ENCODE measurements around the gene LRRC1. TPM values are rescaled to one million over a fixed set of nuclear protein-coding genes. Genes with fewer than 3 reads are reported as not detected.

The LRRC1 gene
- total and polyA plus RNA-seq, 2 experiments from 2014 or later: 11.3 to 16.6 TPM

DNA sequence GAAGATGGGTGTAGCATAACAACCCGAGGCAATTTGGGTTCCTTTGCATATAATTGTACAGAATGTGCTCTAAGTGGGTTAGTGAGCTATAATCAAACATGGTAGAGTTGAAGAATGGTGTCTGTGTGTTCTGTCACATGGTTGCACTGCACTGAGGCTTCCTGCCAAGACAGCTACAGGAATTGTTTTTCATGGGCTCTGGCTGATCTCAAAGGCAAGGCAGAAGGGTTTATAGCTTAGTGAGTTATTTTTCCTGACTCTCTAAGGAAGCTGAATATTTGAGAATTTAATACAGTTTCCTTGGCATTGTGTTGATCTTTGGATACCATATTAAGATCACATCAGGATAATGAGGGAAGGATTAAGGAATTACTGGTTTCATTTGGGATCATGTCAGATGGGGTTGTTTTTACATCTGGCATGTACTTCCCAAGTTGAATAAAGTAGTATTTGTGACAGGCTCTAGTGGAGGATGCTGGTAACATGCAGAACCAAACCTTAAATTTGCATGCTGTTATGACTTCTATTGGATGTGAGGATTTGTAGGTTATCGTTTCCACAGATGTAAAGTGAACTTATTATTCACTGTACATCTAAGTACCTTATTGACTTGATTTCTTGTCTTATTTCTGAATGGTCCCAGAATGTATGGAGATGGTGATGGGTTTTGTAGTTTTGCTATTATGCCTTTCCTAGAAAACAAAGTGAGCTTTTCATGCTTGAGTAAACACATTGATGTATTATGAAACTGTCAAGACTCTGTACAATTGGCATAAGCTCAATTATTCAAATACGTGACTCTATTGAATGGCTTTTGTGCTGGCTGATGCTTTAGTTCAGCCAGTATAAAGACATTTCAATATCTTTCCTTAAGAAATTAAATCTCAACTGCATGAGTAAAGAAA is 43.3 kb downstream of the LRRC1 start (continued):
- TF ChIP-seq, protein P1, sequence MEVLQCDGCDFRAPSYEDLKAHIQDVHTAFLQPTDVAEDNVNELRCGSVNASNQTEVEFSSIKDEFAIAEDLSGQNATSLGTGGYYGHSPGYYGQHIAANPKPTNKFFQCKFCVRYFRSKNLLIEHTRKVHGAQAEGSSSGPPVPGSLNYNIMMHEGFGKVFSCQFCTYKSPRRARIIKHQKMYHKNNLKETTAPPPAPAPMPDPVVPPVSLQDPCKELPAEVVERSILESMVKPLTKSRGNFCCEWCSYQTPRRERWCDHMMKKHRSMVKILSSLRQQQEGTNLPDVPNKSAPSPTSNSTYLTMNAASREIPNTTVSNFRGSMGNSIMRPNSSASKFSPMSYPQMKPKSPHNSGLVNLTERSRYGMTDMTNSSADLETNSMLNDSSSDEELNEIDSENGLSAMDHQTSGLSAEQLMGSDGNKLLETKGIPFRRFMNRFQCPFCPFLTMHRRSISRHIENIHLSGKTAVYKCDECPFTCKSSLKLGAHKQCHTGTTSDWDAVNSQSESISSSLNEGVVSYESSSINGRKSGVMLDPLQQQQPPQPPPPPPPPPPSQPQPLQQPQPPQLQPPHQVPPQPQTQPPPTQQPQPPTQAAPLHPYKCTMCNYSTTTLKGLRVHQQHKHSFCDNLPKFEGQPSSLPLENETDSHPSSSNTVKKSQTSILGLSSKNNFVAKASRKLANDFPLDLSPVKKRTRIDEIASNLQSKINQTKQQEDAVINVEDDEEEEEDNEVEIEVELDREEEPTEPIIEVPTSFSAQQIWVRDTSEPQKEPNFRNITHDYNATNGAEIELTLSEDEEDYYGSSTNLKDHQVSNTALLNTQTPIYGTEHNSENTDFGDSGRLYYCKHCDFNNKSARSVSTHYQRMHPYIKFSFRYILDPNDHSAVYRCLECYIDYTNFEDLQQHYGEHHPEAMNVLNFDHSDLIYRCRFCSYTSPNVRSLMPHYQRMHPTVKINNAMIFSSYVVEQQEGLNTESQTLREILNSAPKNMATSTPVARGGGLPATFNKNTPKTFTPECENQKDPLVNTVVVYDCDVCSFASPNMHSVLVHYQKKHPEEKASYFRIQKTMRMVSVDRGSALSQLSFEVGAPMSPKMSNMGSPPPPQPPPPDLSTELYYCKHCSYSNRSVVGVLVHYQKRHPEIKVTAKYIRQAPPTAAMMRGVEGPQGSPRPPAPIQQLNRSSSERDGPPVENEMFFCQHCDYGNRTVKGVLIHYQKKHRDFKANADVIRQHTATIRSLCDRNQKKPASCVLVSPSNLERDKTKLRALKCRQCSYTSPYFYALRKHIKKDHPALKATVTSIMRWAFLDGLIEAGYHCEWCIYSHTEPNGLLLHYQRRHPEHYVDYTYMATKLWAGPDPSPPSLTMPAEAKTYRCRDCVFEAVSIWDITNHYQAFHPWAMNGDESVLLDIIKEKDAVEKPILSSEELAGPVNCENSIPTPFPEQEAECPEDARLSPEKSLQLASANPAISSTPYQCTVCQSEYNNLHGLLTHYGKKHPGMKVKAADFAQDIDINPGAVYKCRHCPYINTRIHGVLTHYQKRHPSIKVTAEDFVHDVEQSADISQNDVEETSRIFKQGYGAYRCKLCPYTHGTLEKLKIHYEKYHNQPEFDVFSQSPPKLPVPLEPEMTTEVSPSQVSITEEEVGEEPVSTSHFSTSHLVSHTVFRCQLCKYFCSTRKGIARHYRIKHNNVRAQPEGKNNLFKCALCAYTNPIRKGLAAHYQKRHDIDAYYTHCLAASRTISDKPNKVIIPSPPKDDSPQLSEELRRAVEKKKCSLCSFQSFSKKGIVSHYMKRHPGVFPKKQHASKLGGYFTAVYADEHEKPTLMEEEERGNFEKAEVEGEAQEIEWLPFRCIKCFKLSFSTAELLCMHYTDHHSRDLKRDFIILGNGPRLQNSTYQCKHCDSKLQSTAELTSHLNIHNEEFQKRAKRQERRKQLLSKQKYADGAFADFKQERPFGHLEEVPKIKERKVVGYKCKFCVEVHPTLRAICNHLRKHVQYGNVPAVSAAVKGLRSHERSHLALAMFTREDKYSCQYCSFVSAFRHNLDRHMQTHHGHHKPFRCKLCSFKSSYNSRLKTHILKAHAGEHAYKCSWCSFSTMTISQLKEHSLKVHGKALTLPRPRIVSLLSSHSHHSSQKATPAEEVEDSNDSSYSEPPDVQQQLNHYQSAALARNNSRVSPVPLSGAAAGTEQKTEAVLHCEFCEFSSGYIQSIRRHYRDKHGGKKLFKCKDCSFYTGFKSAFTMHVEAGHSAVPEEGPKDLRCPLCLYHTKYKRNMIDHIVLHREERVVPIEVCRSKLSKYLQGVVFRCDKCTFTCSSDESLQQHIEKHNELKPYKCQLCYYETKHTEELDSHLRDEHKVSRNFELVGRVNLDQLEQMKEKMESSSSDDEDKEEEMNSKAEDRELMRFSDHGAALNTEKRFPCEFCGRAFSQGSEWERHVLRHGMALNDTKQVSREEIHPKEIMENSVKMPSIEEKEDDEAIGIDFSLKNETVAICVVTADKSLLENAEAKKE (CRISPR knock-in tag; IDR thresholded peaks at IDR 0.05): no peak
- TF ChIP-seq ZNF114 (CRISPR knock-in tag; IDR thresholded peaks at IDR 0.05) (no peak), POLR2AphosphoS5 (IDR thresholded peaks at IDR 0.05; ENCODE audit: low read depth) (no peak), NANOG (IDR thresholded peaks at IDR 0.05; ENCODE audit: borderline replicate concordance) (no peak)
- TF ChIP-seq, protein P2, sequence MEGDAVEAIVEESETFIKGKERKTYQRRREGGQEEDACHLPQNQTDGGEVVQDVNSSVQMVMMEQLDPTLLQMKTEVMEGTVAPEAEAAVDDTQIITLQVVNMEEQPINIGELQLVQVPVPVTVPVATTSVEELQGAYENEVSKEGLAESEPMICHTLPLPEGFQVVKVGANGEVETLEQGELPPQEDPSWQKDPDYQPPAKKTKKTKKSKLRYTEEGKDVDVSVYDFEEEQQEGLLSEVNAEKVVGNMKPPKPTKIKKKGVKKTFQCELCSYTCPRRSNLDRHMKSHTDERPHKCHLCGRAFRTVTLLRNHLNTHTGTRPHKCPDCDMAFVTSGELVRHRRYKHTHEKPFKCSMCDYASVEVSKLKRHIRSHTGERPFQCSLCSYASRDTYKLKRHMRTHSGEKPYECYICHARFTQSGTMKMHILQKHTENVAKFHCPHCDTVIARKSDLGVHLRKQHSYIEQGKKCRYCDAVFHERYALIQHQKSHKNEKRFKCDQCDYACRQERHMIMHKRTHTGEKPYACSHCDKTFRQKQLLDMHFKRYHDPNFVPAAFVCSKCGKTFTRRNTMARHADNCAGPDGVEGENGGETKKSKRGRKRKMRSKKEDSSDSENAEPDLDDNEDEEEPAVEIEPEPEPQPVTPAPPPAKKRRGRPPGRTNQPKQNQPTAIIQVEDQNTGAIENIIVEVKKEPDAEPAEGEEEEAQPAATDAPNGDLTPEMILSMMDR (conservative IDR thresholded peaks at IDR 0.05; ENCODE audit: low read depth in 2 of 2): no peak

DNA sequence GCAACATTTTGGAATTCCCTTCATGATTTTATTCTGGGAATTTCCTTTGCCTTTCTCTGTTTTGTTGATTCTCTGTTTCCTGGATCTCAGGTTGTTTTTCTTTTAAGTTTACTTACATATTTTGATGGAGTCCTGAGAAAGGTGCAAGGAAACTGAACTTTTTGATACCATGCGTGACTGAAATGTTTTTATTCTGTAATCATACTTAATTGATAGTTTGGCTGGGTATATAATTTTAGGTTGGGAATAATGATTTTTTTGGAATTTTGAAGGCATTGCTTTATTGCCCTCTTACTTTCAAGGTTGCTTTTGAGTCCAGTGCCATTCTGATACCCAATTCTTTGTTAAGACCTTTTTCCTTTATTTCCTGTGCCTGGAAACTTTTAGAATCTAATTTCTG is 45.2 kb downstream of the LRRC1 start:
- H2AFZ ChIP-seq: no peak overlapping the region
- H4K20me1 ChIP-seq (replicated peaks; ENCODE audit: insufficient read depth): no peaks in the 10 kb centered on the region
- peaks cover 14% of the 10 kb centered on the region for H3K79me2 ChIP-seq (replicated peaks; ENCODE audit: insufficient read depth)
- no peak overlapping the region for H3K27ac ChIP-seq (ENCODE audit: low read depth)
- Mint-ChIP-seq H3K36me3 (ENCODE audit: low read depth) (peaks cover 6% of the 10 kb centered on the region; the same call in 1 of the 3 replicates), H3K4me1 (peaks cover 30% of the 10 kb centered on the region), H3K4me3 (no peak overlapping the region), H3K27ac (no peak overlapping the region), H3K9me3 (peaks cover 4% of the 10 kb centered on the region; the same call in 1 of the 3 replicates), H3K27me3 (ENCODE audit: insufficient read depth, low read depth, poor library complexity) (peaks cover 2% of the 10 kb centered on the region)
- no peaks in the 10 kb centered on the region for H3K9me2 ChIP-seq (ENCODE audit: insufficient read depth)
- ATAC-seq (no peak), DNase-seq (ENCODE audit: low spot score) (no peak)
- H3K4me2 ChIP-seq: no peak overlapping the region
- no peaks in the 10 kb centered on the region for H3F3A ChIP-seq (replicated peaks; ENCODE audit: low read depth)
- H3K4me3 ChIP-seq: no peak overlapping the region
- no peaks in the 10 kb centered on the region for H3K36me3 ChIP-seq (ENCODE audit: insufficient read depth)
- H3K4me1 ChIP-seq (ENCODE audit: insufficient read depth): no peaks in the 10 kb centered on the region; the same call in 1 of the 2 replicates
- H3K27me3 ChIP-seq (ENCODE audit: insufficient read depth): no peaks in the 10 kb centered on the region
- TF ChIP-seq ZNF331 (CRISPR knock-in tag; IDR thresholded peaks at IDR 0.05; ENCODE audit: low read depth): no peak
- TF ChIP-seq, protein P2 (conservative IDR thresholded peaks at IDR 0.05; ENCODE audit: low read depth in 2 of 2): no peak
- no peak for TF ChIP-seq EZH2phosphoT487 (IDR thresholded peaks at IDR 0.05; ENCODE audit: unreplicated experiment)
